GM13977 (cell line): ENCODE data around the gene RB1.

Experiments
- DNase-seq: peaks from one replicate; pipeline ENCODE4 v3.0.0; 2012; ENCODE audit warnings: low spot score
- in situ Hi-C: fragments of 300-500 bp; cut with MboI; formaldehyde crosslinking; loops from one replicate; pipeline ENCODE4 v1.12.0; 2022; ENCODE audit warnings: low sequenced_read_pairs, low pct_unique_long_range_greater_than_20kb, mixed read lengths, inconsistent platforms; ENCODE audit not compliant: unreplicated experiment
- TF ChIP-seq, protein P1 (sequence below): IDR thresholded peaks from 2 replicates; pipeline ENCODE4 v1.5.1; 2012; ENCODE audit warnings: mild to moderate bottlenecking, control low read depth; ENCODE audit not compliant: insufficient read depth; ENCODE audit errors: extremely low read depth, missing control alignments

The RB1 gene

DNA sequence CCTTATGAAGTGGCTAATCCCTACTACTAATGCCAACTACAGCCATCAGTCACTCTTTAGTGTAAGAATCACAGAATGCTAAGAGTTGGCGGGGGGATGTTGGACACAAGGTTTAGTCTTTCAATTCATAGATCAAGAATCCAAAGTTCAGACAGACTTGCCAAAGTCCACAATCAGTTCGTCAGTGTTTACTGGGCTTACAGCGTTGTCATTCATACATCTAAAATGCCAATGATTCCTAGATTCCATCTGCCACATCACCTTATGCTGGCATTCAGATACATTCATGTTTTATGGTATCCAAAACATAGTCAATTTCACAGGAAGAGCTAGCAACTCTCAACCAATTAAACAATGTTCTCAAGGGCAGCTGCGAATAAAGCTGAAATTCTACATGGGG is 211.2 kb downstream of the RB1 start:
- in situ Hi-C loops = no loop called here
- no peak for DNase-seq

DNA sequence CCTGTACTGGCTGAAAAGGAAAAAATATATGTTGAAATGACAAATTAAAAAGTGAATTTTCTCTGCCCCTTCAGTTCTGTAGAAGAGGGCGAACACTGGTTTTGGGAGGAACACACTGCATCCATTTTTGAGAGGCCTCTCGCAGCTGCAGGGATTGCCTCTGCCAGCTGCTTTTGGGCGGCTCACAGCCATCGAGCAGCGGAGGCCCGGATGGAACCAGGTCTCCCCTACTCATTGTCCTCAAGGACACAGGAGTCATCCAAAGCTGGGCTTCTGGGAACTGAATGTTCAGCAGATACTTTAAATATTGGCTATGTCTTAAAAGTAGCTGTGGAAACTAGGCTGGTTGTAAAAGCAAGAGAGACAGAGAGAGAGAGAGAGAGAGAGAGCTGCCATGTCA is 212.2 kb downstream of the RB1 start:
- in situ Hi-C loops = no loop called here
- TF ChIP-seq, protein P1, sequence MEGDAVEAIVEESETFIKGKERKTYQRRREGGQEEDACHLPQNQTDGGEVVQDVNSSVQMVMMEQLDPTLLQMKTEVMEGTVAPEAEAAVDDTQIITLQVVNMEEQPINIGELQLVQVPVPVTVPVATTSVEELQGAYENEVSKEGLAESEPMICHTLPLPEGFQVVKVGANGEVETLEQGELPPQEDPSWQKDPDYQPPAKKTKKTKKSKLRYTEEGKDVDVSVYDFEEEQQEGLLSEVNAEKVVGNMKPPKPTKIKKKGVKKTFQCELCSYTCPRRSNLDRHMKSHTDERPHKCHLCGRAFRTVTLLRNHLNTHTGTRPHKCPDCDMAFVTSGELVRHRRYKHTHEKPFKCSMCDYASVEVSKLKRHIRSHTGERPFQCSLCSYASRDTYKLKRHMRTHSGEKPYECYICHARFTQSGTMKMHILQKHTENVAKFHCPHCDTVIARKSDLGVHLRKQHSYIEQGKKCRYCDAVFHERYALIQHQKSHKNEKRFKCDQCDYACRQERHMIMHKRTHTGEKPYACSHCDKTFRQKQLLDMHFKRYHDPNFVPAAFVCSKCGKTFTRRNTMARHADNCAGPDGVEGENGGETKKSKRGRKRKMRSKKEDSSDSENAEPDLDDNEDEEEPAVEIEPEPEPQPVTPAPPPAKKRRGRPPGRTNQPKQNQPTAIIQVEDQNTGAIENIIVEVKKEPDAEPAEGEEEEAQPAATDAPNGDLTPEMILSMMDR = no peak
- no peak for DNase-seq

More for the DNA sequence above, 211.2 kb downstream of the RB1 start:
- TF ChIP-seq, protein P1 = no peak

DNA sequence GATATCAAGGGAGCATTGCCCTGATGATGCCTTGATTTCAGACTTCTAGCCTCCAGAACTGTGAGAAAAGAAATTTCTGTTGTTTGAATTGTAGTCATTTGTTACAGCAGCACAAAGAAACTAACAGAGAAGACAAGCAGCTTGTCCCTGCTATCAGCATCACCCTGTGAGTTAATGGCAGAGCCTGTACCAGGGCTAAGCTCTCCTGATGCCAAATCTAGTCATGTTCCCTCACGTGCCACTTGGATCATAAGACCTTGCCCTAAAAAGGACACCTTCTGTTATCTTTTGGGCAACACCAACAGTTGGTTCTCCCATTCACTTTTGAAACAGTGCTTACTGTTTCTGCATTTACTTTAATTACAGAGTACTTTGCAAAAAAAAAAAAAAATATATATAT is 214.5 kb downstream of the RB1 start:
- TF ChIP-seq, protein P1 = no peak
- DNase-seq = no peak
- in situ Hi-C loops = no loop called here

DNA sequence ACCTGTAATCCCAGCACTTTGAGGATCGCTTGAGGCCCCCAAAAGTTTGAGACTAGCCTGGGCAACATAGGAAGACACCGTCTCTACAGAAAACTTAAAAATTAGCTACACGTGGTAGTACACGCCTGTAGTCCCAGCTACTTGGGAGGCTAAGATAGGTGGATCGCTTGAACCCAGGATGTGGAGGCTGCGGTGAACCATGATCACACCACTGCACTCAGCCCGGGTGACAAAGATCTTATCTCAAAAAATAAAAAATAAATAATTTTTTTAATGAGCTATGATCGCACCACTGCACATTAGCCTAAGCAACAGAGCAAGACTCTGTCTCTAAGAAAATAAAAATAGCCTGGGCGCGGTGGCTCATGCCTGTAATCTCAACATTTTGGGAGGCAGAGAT is 222.7 kb downstream of the RB1 start:
- no peak for DNase-seq
- in situ Hi-C loops = no loop called here
- TF ChIP-seq, protein P1 = no peak

DNA sequence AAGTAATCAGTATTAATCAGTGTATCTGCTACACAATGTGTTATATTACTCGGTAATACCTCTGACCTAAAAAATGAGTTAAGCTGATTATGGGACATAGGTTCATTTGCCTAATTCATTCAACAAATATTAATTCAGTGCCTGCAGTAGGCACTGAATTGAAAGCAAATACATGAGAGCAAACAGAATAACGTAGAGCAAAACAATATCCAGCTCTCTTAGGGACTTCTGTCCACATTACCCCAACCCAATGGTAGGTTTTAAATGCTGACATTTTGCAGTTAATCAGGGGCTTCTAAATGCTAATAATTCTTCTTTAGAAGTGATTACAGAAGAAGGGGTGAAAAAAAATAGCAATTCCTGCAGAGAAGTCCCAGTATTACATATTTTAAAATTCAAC is 224.4 kb downstream of the RB1 start:
- DNase-seq = no peak
- in situ Hi-C loops = no loop called here
- TF ChIP-seq, protein P1 = no peak

DNA sequence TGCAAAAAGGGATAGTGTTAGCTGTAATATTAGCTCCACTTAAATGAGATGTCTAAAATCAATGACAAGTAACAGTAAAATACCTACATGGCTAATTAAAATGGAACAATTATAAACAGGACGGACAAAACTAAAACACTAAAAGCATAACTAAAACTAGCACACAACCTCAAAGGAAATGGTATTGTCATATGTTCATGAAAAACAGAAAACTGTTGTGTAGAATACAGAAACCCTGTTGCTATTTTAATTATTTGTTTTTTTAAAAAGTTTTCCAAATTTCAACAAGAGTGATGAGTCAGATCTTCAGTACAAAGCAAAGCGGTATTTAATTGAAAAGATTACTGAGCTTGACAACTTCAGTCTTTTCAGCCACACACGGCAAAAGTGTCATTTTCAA is 225.2 kb downstream of the RB1 start:
- TF ChIP-seq, protein P1 = no peak
- DNase-seq = no peak
- in situ Hi-C loops = no loop called here

DNA sequence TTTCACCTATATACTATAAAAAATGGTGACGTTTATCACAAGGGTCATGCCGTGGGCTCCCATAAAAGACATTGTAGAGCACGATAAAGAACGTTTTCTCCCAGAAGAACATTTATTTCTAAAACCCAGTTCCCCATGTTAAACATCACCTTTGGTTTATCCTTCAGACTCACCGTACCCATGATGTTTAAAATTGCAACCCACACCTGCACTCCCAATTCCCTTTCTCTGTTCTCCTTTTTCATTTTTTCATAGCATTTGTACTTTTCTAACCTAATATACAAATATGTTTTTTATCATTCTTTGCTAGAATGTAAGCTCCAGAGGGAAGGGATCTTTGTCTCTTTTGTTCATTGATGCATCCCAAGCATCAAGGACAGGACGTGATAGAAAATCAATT is 227.3 kb downstream of the RB1 start:
- in situ Hi-C loops = no loop called here
- TF ChIP-seq, protein P1 = no peak
- DNase-seq = no peak
